Kidney (tissue), 14 donors: ENCODE measurements around the gene KICS2. TPM values are rescaled to one million over a fixed set of nuclear protein-coding genes. Genes with fewer than 3 reads are reported as not detected.

Source experiments
- DNase-seq, 5 donors: peaks; one replicate each; pipeline ENCODE4 v3.0.0-alpha.2; 2013 to 2020
- FAIRE-seq: peaks from 2 replicates; lab custom pipeline; 2012; peaks lifted over from hg19 to GRCh38; lab: Jason Lieb, UNC
- H3K27ac ChIP-seq, 2 donors: one replicate each; pipeline ENCODE4 v1.7.0; 2013; ENCODE audit warnings: low read depth in 2 of 2, low read length in 2 of 2, inconsistent platforms in 1 of 2
- H3K27me3 ChIP-seq: one replicate; pipeline ENCODE4 v1.7.1; 2013; ENCODE audit warnings: low read length, inconsistent platforms; ENCODE audit not compliant: control insufficient read depth, insufficient read depth
- H3K36me3 ChIP-seq, 3 donors: one replicate each; pipeline versions ENCODE4 v1.7.0 to v1.7.1; 2013; ENCODE audit warnings: low read length in 3 of 3, control low read depth in 1 of 3, inconsistent platforms in 1 of 3; ENCODE audit not compliant: insufficient read depth in 3 of 3, control insufficient read depth in 2 of 3
- H3K4me1 ChIP-seq, 3 donors: one replicate each; pipeline versions ENCODE4 v1.7.0 to v1.7.1; 2013; ENCODE audit warnings: low read length in 3 of 3, inconsistent platforms in 1 of 3, low read depth in 1 of 3; ENCODE audit not compliant: control insufficient read depth in 2 of 3, insufficient read depth in 2 of 3
- H3K4me3 ChIP-seq, 3 donors: one replicate each; pipeline versions ENCODE4 v1.7.0 to v1.8.1; 2013; ENCODE audit warnings: low read length in 3 of 3, control low read depth in 1 of 3, inconsistent platforms in 1 of 3
- H3K9ac ChIP-seq, 3 donors: one replicate each; pipeline versions ENCODE4 v1.7.0 to v1.7.1; 2013; ENCODE audit warnings: low read length in 3 of 3, control low read depth in 1 of 3, inconsistent platforms in 1 of 3
- H3K9me3 ChIP-seq, 3 donors: one replicate each; pipeline versions ENCODE4 v1.7.0 to v1.7.1; 2013; ENCODE audit warnings: low read length in 3 of 3, control low read depth in 1 of 3, inconsistent platforms in 1 of 3; ENCODE audit not compliant: control insufficient read depth in 2 of 3, insufficient read depth in 1 of 3
- intact Hi-C: fragments of 100-400 bp; cut with DNase I; formaldehyde crosslinking; loops from one replicate; pipeline ENCODE4 v1.11.1; 2022
- polyA plus RNA-seq: library from polyadenylated mRNA; stranded (reverse); fragments of 350-450 nt; fragmentation: Illumina TruSeq; extraction: RNeasy Lipid Tissue Mini Kit (QIAGEN cat#74804); gene quantifications from one replicate; pipeline ENCODE4 v1.2.3, GENCODE V29; 2014; ENCODE audit warnings: low read depth, low replicate concordance; ENCODE audit not compliant: insufficient read depth
- total RNA-seq: library from RNA; stranded (reverse); fragmentation: NEBNext Ultra II Directional; extraction: Animal tissue kit (Norgen Biotek cat#: 25700); gene quantifications from one replicate; pipeline ENCODE4 v1.2.1, GENCODE V29; 2021
- TF ChIP-seq, protein P1 (sequence below): IDR thresholded peaks from 3 replicates; pipeline ENCODE4 v1.5.1; 2012; ENCODE audit warnings: mild to moderate bottlenecking, moderate library complexity, borderline replicate concordance; ENCODE audit not compliant: insufficient read depth; ENCODE audit errors: extremely low read depth
- donor health status: control.
- donor health status: control.
- donor health status: control.
- donor health status: control.
- donor health status: control.
- donor health status: DM: yes; HTN: yes; CAD: no.
- donor health status: Normal renal cell carcinoma (clear cell type).

KICS2 gene
- total and polyA plus RNA-seq, 2 donors from 2014 or later: 5.6 to 9.8 TPM

GRCh38 chr12:64236549-64236948, 14.5 kb upstream of the KICS2 start:
- H3K36me3 ChIP-seq: no peaks in the 10 kb centered on the region
- H3K27me3 ChIP-seq: no peaks in the 10 kb centered on the region
- FAIRE-seq (no peak), DNase-seq (no peak)
- no peak overlapping the region for H3K27ac ChIP-seq
- no peaks in the 10 kb centered on the region for H3K4me1 ChIP-seq
- intact Hi-C loops: no loop called here
- no peak overlapping the region for H3K4me3 ChIP-seq
- no peak overlapping the region for H3K9ac ChIP-seq
- no peaks in the 10 kb centered on the region for H3K9me3 ChIP-seq
- TF ChIP-seq, protein P1, sequence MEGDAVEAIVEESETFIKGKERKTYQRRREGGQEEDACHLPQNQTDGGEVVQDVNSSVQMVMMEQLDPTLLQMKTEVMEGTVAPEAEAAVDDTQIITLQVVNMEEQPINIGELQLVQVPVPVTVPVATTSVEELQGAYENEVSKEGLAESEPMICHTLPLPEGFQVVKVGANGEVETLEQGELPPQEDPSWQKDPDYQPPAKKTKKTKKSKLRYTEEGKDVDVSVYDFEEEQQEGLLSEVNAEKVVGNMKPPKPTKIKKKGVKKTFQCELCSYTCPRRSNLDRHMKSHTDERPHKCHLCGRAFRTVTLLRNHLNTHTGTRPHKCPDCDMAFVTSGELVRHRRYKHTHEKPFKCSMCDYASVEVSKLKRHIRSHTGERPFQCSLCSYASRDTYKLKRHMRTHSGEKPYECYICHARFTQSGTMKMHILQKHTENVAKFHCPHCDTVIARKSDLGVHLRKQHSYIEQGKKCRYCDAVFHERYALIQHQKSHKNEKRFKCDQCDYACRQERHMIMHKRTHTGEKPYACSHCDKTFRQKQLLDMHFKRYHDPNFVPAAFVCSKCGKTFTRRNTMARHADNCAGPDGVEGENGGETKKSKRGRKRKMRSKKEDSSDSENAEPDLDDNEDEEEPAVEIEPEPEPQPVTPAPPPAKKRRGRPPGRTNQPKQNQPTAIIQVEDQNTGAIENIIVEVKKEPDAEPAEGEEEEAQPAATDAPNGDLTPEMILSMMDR: no peak

GRCh38 chr12:64232196-64232595, 10.1 kb upstream of the KICS2 start:
- Histone ChIP-seq H3K9me3 (no peaks in the 10 kb centered on the region), H3K4me3 (no peak overlapping the region), H3K27me3 (no peaks in the 10 kb centered on the region), H3K9ac (no peak overlapping the region), H3K4me1 (no peaks in the 10 kb centered on the region), H3K36me3 (no peaks in the 10 kb centered on the region), H3K27ac (no peak overlapping the region)
- FAIRE-seq (no peak), DNase-seq (no peak)
- TF ChIP-seq, protein P1: no peak
- intact Hi-C loops: no loop called here

GRCh38 chr12:64229796-64230195, 7.7 kb upstream of the KICS2 start:
- Histone ChIP-seq H3K9me3 (no peaks in the 10 kb centered on the region), H3K4me3 (no peak overlapping the region), H3K9ac (no peak overlapping the region), H3K4me1 (no peaks in the 10 kb centered on the region), H3K27me3 (no peaks in the 10 kb centered on the region), H3K36me3 (no peaks in the 10 kb centered on the region), H3K27ac (no peak overlapping the region)
- FAIRE-seq: no peak
- TF ChIP-seq, protein P1: no peak
- intact Hi-C loops: no loop called here
- no peak for DNase-seq

DNA sequence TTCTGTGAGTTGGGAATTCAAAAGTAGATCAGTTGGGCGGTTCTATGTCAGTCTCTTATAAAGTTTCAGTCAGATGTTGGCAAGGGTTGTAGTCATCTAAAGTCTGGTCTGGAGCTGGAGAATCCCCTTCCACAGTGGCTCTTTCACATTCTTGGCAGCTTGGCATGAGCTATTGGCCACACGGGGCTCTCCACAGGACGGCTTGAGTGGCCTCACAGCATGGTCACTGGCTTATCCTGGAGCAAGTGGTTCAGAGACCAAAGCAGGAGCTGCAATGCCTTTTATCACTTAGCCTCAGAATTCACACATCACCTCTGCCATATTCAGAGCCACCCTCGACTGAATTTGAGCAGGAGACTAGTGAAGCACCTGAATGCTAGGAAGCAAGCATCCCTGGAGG, 7.1 kb upstream of the KICS2 start:
- FAIRE-seq (no peak), DNase-seq (no peak)
- TF ChIP-seq, protein P1: no peak
- Histone ChIP-seq H3K9ac (no peak overlapping the region), H3K4me1 (no peaks in the 10 kb centered on the region), H3K27ac (no peak overlapping the region), H3K27me3 (no peaks in the 10 kb centered on the region), H3K9me3 (no peaks in the 10 kb centered on the region), H3K4me3 (no peak overlapping the region), H3K36me3 (no peaks in the 10 kb centered on the region)
- intact Hi-C loops: no loop called here
